SK-N-SH (cell line): Measurements from ENCODE around the gene SNRNP200. TPM values are rescaled to one million over a fixed set of nuclear protein-coding genes. Genes with fewer than 3 reads are reported as not detected.

Experiments
- CTCF ChIA-PET: fragments of 300-600, 350-600 bp; formaldehyde crosslinking; extraction: SDS; loops from one replicate; lab custom pipeline; 2021; lab: Yijun Ruan, JAX
- POLR2A ChIA-PET: fragments of 350-600 bp; sonication (Branson Sonifier 250); formaldehyde crosslinking; extraction: SDS; loops from one replicate; lab custom pipeline; 2020; ENCODE audit warnings: antibody characterized with exemption, inconsistent platforms; lab: Yijun Ruan, JAX
- DNase-seq: peaks from one replicate; pipeline ENCODE4 v3.0.0; 2012
- H2AFZ ChIP-seq: fragments of 200-600 bp; sonication (generic); 2 replicates; pipeline ENCODE4 v1.8.1; 2016; ENCODE audit warnings: antibody characterized with exemption, mild to moderate bottlenecking, low read depth
- H3F3A ChIP-seq: fragments of 200-600 bp; sonication (generic); replicated peaks from 2 replicates; pipeline ENCODE3; 2016; ENCODE audit warnings: antibody characterized with exemption, mild to moderate bottlenecking; ENCODE audit not compliant: insufficient read depth
- H3K27ac ChIP-seq, 2 experiments: fragments of 200-500 bp in 1 of 2; fragments of 200-600 bp in 1 of 2; sonication (Bioruptor generic) in 1 of 2; sonication (generic), shearing (Covaris generic) in 1 of 2; 2 replicates each; pipeline versions ENCODE4 v1.5.1 to v1.6.1; 2014 to 2016; ENCODE audit warnings: low read depth in 2 of 2, inconsistent platforms in 1 of 2, low read length in 1 of 2, mild to moderate bottlenecking in 1 of 2, mixed read lengths in 1 of 2
- H3K27me3 ChIP-seq: fragments of 200-600 bp; sonication (generic), shearing (Covaris generic); 2 replicates; pipeline ENCODE4 v1.6.1; 2016; ENCODE audit warnings: mixed run types; ENCODE audit not compliant: insufficient read depth
- H3K36me3 ChIP-seq, 2 experiments: fragments of 200-500 bp in 1 of 2; fragments of 200-600 bp in 1 of 2; sonication (Bioruptor generic) in 1 of 2; sonication (generic) in 1 of 2; replicated peaks in 1 of 2; 2 replicates each; pipeline versions ENCODE3 to v1.5.1; 2014 to 2016; ENCODE audit warnings: low read length in 1 of 2, mild to moderate bottlenecking in 1 of 2; ENCODE audit not compliant: insufficient read depth in 2 of 2, control insufficient read depth in 1 of 2
- H3K4me1 ChIP-seq, 2 experiments: fragments of 200-500 bp in 1 of 2; fragments of 200-600 bp in 1 of 2; sonication (Bioruptor generic) in 1 of 2; sonication (generic), shearing (Covaris generic) in 1 of 2; 2 replicates each; pipeline versions ENCODE4 v1.5.1 to v1.6.1; 2014 to 2016; ENCODE audit warnings: low read depth in 1 of 2, low read length in 1 of 2, mixed run types in 1 of 2; ENCODE audit not compliant: insufficient read depth in 2 of 2, control insufficient read depth in 1 of 2
- H3K4me2 ChIP-seq: fragments of 200-600 bp; sonication (generic), shearing (Covaris generic); 2 replicates; pipeline ENCODE4 v1.6.1; 2017; ENCODE audit warnings: mixed run types
- H3K4me3 ChIP-seq, 2 experiments: fragments of 200-500 bp in 1 of 2; fragments of 200-600 bp in 1 of 2; sonication (Bioruptor generic) in 1 of 2; sonication (generic), shearing (Covaris generic) in 1 of 2; 2 replicates each; pipeline versions ENCODE4 v1.5.1 to v1.8.1; 2014 to 2016; ENCODE audit warnings: low read depth in 2 of 2, inconsistent platforms in 1 of 2, low read length in 1 of 2, mild to moderate bottlenecking in 1 of 2, mixed read lengths in 1 of 2, moderate library complexity in 1 of 2
- H3K79me2 ChIP-seq: fragments of 200-600 bp; sonication (generic); 2 replicates; pipeline ENCODE4 v1.8.1; 2017; ENCODE audit warnings: mild to moderate bottlenecking; ENCODE audit not compliant: insufficient read depth
- H3K9ac ChIP-seq: fragments of 200-600 bp; sonication (generic); 2 replicates; pipeline ENCODE4 v1.6.1; 2017; ENCODE audit warnings: mixed run types
- H3K9me2 ChIP-seq: fragments of 200-600 bp; sonication (generic); 2 replicates; pipeline ENCODE4 v1.6.1; 2017; ENCODE audit warnings: mixed run types
- H3K9me3 ChIP-seq: fragments of 200-600 bp; sonication (generic); 2 replicates; pipeline ENCODE4 v1.6.1; 2017; ENCODE audit warnings: mixed run types, mild to moderate bottlenecking, moderate library complexity
- H4K20me1 ChIP-seq: fragments of 200-600 bp; sonication (generic); 2 replicates; pipeline ENCODE4 v1.6.1; 2017; ENCODE audit warnings: mild to moderate bottlenecking, mixed run types; ENCODE audit not compliant: insufficient read depth
- EZH2phosphoT487 ChIP-seq: fragments of 200-600 bp; sonication (generic); IDR thresholded peaks from 2 replicates; pipeline ENCODE4 v1.6.1; 2017; ENCODE audit warnings: low read depth, mixed run types, mild to moderate bottlenecking, antibody characterized with exemption, moderate library complexity, borderline replicate concordance
- FOXJ3 ChIP-seq: sonication (generic); formaldehyde crosslinking; IDR thresholded peaks from 2 replicates; pipeline ENCODE4 v1.5.1; 2020; ENCODE audit warnings: mild to moderate bottlenecking, missing genetic modification reagents
- FOXM1 ChIP-seq: IDR thresholded peaks from 2 replicates; pipeline ENCODE4 v1.4.0; 2012; ENCODE audit warnings: low read depth, mild to moderate bottlenecking
- GABPA ChIP-seq: IDR thresholded peaks from 2 replicates; pipeline ENCODE4 v1.4.0; 2012; ENCODE audit warnings: low read depth, mild to moderate bottlenecking
- GATA2 ChIP-seq: sonication (generic); formaldehyde crosslinking; IDR thresholded peaks from 2 replicates; pipeline ENCODE4 v1.5.0; 2020; ENCODE audit warnings: mild to moderate bottlenecking, missing genetic modification reagents
- MEF2A ChIP-seq: IDR thresholded peaks from 2 replicates; pipeline ENCODE4 v1.4.0; 2012; ENCODE audit warnings: low read depth, borderline replicate concordance
- NFIC ChIP-seq: IDR thresholded peaks from 2 replicates; pipeline ENCODE4 v1.4.0; 2012; ENCODE audit warnings: borderline replicate concordance
- NRF1 ChIP-seq: IDR thresholded peaks from 2 replicates; pipeline ENCODE4 v1.6.1; 2012; ENCODE audit warnings: low read depth, mild to moderate bottlenecking, low read length
- PBX3 ChIP-seq: IDR thresholded peaks from 2 replicates; pipeline ENCODE4; 2012
- REST ChIP-seq: IDR thresholded peaks from 2 replicates; pipeline ENCODE4 v1.6.1; 2012; ENCODE audit warnings: mild to moderate bottlenecking, low read depth, low read length, moderate library complexity
- RXRA ChIP-seq: IDR thresholded peaks from 2 replicates; pipeline ENCODE4 v1.4.0; 2012; ENCODE audit warnings: low read depth, mild to moderate bottlenecking, borderline replicate concordance
- TAF1 ChIP-seq: IDR thresholded peaks from 2 replicates; pipeline ENCODE4 v1.6.1; 2012; ENCODE audit warnings: low read depth, mild to moderate bottlenecking, low read length, moderate library complexity, borderline replicate concordance
- TEAD4 ChIP-seq: IDR thresholded peaks from 2 replicates; pipeline ENCODE4 v1.4.0; 2012; ENCODE audit warnings: mild to moderate bottlenecking, borderline replicate concordance; ENCODE audit not compliant: insufficient read depth
- YY1 ChIP-seq: IDR thresholded peaks from 2 replicates; pipeline ENCODE4 v1.4.0; 2012; ENCODE audit warnings: low read depth, mild to moderate bottlenecking
- WGBS: methylation state at CpG from one replicate; pipeline ENCODE4 v1.1.6; 2017; ENCODE audit warnings: low lambda C conversion rate; 5-methylcytosine and 5-hydroxymethylcytosine counted together
- polyA plus RNA-seq, 3 experiments: library from polyadenylated mRNA; depleted of rRNA; stranded (reverse); fragments of >200 nt; gene quantifications; 2 replicates each; pipeline ENCODE4 v1.2.3, GENCODE V29; 2012
- TF ChIP-seq, protein P1 (sequence below): fragments of 150-350 bp; IDR thresholded peaks from 2 replicates; pipeline ENCODE4 v1.6.1; 2016; ENCODE audit warnings: mild to moderate bottlenecking, low read depth, low read length
- TF ChIP-seq, protein P2 (sequence below): fragments of 150-350 bp; IDR thresholded peaks from 2 replicates; pipeline ENCODE4 v1.6.1; 2017; ENCODE audit warnings: antibody characterized with exemption, low read length, low read depth, borderline replicate concordance
- TF ChIP-seq, protein P3 (sequence below): IDR thresholded peaks from 2 replicates; pipeline ENCODE4 v1.4.0; 2012; ENCODE audit warnings: low read depth, borderline replicate concordance
- TF ChIP-seq, protein P4 (sequence below): IDR thresholded peaks from 2 replicates; pipeline ENCODE4 v1.4.0; 2012; ENCODE audit warnings: low read depth, borderline replicate concordance

SNRNP200 gene
- polyA plus RNA-seq, 1 of the 3 experiments (the other 2 are of a cell fraction) = 165 TPM

GRCh38 chr2:96267159-96267971 lies 38.0 kb downstream of the SNRNP200 start (continued):
- TF ChIP-seq, protein P1, sequence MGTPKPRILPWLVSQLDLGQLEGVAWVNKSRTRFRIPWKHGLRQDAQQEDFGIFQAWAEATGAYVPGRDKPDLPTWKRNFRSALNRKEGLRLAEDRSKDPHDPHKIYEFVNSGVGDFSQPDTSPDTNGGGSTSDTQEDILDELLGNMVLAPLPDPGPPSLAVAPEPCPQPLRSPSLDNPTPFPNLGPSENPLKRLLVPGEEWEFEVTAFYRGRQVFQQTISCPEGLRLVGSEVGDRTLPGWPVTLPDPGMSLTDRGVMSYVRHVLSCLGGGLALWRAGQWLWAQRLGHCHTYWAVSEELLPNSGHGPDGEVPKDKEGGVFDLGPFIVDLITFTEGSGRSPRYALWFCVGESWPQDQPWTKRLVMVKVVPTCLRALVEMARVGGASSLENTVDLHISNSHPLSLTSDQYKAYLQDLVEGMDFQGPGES = no peak
- no peak for TF ChIP-seq MEF2A
- TF ChIP-seq GABPA = no peak
- TF ChIP-seq TAF1 = no peak
- TF ChIP-seq NRF1 = no peak
- TF ChIP-seq, protein P2, sequence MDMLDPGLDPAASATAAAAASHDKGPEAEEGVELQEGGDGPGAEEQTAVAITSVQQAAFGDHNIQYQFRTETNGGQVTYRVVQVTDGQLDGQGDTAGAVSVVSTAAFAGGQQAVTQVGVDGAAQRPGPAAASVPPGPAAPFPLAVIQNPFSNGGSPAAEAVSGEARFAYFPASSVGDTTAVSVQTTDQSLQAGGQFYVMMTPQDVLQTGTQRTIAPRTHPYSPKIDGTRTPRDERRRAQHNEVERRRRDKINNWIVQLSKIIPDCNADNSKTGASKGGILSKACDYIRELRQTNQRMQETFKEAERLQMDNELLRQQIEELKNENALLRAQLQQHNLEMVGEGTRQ = no peak
- TF ChIP-seq, protein P3, sequence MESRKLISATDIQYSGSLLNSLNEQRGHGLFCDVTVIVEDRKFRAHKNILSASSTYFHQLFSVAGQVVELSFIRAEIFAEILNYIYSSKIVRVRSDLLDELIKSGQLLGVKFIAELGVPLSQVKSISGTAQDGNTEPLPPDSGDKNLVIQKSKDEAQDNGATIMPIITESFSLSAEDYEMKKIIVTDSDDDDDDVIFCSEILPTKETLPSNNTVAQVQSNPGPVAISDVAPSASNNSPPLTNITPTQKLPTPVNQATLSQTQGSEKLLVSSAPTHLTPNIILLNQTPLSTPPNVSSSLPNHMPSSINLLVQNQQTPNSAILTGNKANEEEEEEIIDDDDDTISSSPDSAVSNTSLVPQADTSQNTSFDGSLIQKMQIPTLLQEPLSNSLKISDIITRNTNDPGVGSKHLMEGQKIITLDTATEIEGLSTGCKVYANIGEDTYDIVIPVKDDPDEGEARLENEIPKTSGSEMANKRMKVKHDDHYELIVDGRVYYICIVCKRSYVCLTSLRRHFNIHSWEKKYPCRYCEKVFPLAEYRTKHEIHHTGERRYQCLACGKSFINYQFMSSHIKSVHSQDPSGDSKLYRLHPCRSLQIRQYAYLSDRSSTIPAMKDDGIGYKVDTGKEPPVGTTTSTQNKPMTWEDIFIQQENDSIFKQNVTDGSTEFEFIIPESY = no peak
- no peak for TF ChIP-seq NFIC

GRCh38 chr2:96265840-96266679 lies 39.3 kb downstream of the SNRNP200 start, which contains the start of the genes CIAO1 and TMEM127:
TSS of gene CIAO1 (plus strand) at chr2:96266225. CDS start at chr2:96266351, 126 bp downstream.
TSS of gene TMEM127 (minus strand) at chr2:96265997. CDS start at chr2:96265381, 616 bp downstream.
- H3K27me3 ChIP-seq = no peaks in the 10 kb centered on the region
- H2AFZ ChIP-seq = peak within 1 kb of the TSS; percentile 68; the same call in 1 of the 2 replicates
- H3K4me2 ChIP-seq = peak within 1 kb of the TSS; percentile 96
- no peaks in the 10 kb centered on the region for H3K9me2 ChIP-seq
- peaks cover 18 to 25% of the 10 kb centered on the region in 2 experiments; a peak in 3 of 4 replicates for H3K4me1 ChIP-seq
- peaks cover 14% of the 10 kb centered on the region for H3F3A ChIP-seq
- H3K27ac ChIP-seq = peak within 1 kb of the TSS; percentile 79 to 90
- H3K9ac ChIP-seq = peak within 1 kb of the TSS; percentile 83
- peaks cover 82% of the 10 kb centered on the region for H3K79me2 ChIP-seq
- 0% methylated on average over 24 of the region's 81 CpGs for WGBS
- peak; percentile 97 for DNase-seq
- peaks cover 36% of the 10 kb centered on the region for H4K20me1 ChIP-seq
- H3K9me3 ChIP-seq = no peaks in the 10 kb centered on the region
- ChIA-PET CTCF (interaction anchor here (0.8 to 2.1 kb wide), 9 partner anchors 10 to 243 kb away, joined by 3 to 8 read pairs (median 4); partner anchors contain the start of gene SNRNP200), POLR2A (interaction anchor here (0.6 to 1.6 kb wide), 3 partner anchors 55 to 274 kb away, joined by 3 to 4 read pairs (median 3); partner anchors contain the start of gene STARD7)
- peaks cover 37% of the 10 kb centered on the region in 2 experiments for H3K36me3 ChIP-seq
- H3K4me3 ChIP-seq = peak within 1 kb of the TSS; percentile 73 to 96
- TF ChIP-seq, protein P4, sequence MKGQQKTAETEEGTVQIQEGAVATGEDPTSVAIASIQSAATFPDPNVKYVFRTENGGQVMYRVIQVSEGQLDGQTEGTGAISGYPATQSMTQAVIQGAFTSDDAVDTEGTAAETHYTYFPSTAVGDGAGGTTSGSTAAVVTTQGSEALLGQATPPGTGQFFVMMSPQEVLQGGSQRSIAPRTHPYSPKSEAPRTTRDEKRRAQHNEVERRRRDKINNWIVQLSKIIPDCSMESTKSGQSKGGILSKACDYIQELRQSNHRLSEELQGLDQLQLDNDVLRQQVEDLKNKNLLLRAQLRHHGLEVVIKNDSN = no peak
- TF ChIP-seq TEAD4 (no peak), GATA2 (CRISPR knock-in tag) (no peak), EZH2phosphoT487 (no peak), RXRA (no peak), NRF1 (peak; percentile 81), FOXJ3 (CRISPR knock-in tag) (no peak), REST (no peak), FOXM1 (no peak), YY1 (peak; percentile 51; the same call in 1 of the 2 replicates), PBX3 (no peak)
